ENCODE data around the gene CCDC91.

The CCDC91 gene

DNA sequence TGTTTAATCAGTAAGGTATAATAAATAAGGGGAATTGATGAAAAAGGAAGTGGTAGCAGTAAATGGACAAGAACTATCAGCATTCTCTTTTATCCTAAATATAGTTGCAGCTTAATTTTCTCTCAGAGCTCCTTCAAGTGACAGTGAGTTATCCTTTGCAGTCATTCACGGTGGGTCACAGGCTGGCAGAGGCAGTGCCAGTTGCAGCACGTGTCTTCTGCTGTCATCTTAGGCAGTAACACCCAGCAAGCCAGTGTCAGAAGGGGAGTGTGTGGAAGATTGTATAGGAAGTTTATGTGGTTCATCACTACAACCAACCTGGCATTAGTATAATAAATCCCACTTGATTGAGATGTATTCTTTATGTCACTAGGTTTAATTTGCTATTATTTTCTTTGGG is 170.0 kb downstream of the CCDC91 start:
- no peak for TF ChIP-seq CTCF (IDR thresholded peaks at IDR 0.05)

- no peak for TF ChIP-seq CTCF (IDR thresholded peaks at IDR 0.05)
These were observed 177.1 kb downstream of the CCDC91 start for GRCh38 chr12:28367326-28367725.

- TF ChIP-seq CTCF (IDR thresholded peaks at IDR 0.05): no peak
These were observed 177.7 kb downstream of the CCDC91 start for GRCh38 chr12:28367993-28368392.

- TF ChIP-seq CTCF (IDR thresholded peaks at IDR 0.05): no peak
These were observed 179.2 kb downstream of the CCDC91 start for GRCh38 chr12:28369483-28369882.

- no peak for TF ChIP-seq CTCF (IDR thresholded peaks at IDR 0.05)
These were observed 184.3 kb downstream of the CCDC91 start for GRCh38 chr12:28374556-28374955.

DNA sequence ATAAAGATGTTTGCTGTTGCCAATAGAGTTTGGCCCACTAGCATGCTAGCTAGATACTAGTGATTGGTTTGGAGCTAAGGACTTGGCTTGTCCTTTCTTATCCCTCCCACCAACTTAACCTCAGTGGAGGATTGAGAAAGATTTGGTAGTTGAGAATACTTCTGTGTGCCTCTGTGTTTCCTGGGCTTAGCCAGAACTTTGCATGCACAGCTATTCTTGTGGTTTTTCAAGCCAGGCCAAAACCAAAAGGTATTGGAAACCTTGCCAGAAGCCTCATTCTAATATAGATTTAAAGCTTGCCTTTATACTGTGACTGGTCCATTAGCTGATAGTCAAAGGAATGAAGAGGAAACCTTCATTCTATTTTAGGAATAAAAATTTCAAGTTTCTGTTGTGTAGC is 188.5 kb downstream of the CCDC91 start:
- TF ChIP-seq CTCF (IDR thresholded peaks at IDR 0.05): no peak

GRCh38 chr12:28383368-28383767 is 193.1 kb downstream of the CCDC91 start:
- no peak for TF ChIP-seq CTCF (IDR thresholded peaks at IDR 0.05)

DNA sequence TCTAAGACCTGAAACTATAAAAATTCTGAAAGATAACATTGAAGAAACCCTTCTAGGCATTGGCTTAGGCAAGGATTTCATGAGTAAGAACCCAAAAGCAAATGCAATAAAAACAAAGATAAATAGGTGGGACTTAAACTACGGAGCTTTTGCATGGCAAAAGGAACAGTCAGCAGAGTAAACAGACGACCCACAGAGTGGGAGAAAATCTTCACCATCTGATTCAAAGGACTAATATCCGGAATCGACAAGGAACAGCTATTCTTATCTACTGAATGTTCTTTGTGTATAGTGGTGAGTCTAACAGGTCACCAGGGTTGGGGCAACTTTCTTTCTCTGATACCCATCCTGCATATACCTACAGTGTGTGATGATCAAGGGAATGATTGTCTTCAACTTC is 198.6 kb downstream of the CCDC91 start:
- no peak for TF ChIP-seq CTCF (IDR thresholded peaks at IDR 0.05)
